GM18867 (cell line): Measurements from ENCODE around the gene CLEC16A.

ENCODE experiments used
- ATAC-seq: cut with Tn5 transposase; IDR thresholded peaks from one replicate; pipeline ENCODE4 v1.9.1; 2021; ENCODE audit warnings: mild to moderate bottlenecking, moderate library complexity; ENCODE audit not compliant: unreplicated experiment

CLEC16A gene, protein sequence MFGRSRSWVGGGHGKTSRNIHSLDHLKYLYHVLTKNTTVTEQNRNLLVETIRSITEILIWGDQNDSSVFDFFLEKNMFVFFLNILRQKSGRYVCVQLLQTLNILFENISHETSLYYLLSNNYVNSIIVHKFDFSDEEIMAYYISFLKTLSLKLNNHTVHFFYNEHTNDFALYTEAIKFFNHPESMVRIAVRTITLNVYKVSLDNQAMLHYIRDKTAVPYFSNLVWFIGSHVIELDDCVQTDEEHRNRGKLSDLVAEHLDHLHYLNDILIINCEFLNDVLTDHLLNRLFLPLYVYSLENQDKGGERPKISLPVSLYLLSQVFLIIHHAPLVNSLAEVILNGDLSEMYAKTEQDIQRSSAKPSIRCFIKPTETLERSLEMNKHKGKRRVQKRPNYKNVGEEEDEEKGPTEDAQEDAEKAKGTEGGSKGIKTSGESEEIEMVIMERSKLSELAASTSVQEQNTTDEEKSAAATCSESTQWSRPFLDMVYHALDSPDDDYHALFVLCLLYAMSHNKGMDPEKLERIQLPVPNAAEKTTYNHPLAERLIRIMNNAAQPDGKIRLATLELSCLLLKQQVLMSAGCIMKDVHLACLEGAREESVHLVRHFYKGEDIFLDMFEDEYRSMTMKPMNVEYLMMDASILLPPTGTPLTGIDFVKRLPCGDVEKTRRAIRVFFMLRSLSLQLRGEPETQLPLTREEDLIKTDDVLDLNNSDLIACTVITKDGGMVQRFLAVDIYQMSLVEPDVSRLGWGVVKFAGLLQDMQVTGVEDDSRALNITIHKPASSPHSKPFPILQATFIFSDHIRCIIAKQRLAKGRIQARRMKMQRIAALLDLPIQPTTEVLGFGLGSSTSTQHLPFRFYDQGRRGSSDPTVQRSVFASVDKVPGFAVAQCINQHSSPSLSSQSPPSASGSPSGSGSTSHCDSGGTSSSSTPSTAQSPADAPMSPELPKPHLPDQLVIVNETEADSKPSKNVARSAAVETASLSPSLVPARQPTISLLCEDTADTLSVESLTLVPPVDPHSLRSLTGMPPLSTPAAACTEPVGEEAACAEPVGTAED

DNA sequence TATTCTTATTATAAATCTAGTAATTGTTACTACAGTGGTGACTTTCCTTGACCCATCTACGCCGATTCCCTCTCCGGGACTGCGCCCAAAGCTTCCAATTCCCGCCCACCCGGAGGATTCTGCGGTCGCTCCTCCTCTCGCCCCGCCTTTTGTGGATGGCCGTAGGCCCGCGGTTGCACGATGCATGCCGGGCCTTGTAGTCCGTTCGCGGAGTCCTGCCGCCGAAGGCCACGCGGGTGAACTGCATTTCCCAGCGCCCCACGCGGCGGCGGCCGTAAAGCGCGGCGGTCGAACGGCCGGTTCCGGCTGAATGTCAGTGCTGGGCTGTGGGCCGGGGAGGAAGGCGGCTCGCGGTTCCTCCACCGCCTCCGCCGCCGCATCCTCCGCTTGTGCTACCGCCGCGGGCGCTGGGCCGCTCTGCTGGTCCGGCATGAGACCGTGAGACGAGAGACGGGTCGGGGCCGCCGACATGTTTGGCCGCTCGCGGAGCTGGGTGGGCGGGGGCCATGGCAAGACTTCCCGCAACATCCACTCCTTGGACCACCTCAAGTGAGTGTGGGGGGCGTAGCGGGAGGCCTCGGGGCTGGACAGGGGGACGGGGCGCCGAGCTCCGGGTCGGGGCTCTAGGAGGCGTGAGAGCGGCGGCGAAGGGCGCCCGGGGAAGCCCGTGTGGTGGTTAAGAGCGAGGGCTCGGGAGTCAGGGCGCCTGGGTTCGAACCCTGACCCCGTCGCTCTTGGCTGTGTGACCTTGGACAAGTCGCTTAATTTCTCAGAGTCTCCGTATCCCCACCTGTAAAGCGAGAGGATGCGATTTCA lies at the start of gene CLEC16A:
Gene CLEC16A (plus strand): TSS at position 316 of the 816 bp plus-strand sequence. CDS start 154 bp downstream, at position 470.
- ATAC-seq = peak; percentile 70

GRCh38 chr16:10895053-10895946 lies 49.1 kb upstream of the CLEC16A start:
- no peak for ATAC-seq

DNA sequence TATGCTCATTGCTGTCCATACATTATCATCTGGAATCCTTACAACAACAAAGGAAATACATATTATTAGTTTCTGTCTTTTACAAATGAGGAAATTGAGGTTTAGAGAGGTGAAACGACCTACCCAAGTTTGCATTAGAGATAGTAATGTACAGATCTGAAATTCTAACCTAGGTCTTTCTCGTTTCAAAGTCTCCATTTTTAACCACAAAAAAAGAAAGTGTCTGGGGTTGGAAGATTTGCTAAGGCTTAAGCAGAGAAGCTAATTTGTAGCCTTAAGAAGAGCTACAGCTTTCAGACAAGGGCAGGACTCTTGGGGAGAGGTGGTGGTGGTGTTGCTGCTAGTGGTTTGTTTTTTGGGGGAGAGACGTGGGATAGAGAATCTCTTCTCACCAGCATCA lies 48.2 kb upstream of the CLEC16A start:
- peak; percentile 42 for ATAC-seq

DNA sequence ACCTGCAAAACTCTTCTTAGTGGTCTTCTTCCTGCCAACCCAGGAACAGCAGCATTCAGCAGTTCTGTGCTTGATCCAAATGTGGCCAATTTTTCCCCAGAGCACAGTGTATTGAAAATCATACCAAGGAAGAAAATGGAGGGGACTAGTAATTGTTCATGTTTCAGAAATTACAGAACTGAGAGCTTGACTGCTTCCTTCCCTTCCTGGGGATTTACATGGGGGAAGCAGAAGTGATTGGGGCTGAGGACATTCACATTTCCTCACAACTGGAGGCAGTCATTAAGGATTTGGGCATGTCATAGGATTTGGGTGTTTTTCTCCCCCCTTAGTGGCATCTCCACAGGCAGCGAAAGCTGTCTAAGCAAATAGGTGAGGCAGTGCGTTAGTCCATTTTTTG lies 47.6 kb upstream of the CLEC16A start:
- no peak for ATAC-seq

DNA sequence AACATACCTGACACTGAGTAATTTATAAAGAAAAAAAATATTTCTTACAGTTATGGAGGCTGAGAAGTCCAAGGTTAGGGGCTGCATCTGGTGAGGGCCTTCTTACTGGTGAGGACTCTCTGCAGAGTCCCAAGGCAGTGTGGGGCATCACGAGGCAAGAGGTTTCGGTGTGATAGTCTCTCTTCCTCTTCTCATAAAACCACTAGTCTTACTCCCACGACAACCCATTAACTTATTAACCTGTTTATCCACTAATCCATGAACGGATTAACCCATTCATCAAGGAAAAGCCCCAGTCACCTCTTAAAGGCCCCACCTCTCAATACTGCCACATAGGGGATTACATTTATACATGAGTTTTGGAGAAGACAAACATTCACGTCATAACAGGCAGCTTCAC lies 47.2 kb upstream of the CLEC16A start:
- ATAC-seq = peak; percentile 68

GRCh38 chr16:10902999-10903398 lies 41.4 kb upstream of the CLEC16A start:
- no peak for ATAC-seq

GRCh38 chr16:10906482-10906881 lies 37.9 kb upstream of the CLEC16A start:
- ATAC-seq = no peak

GRCh38 chr16:10906914-10907756 lies 37.2 kb upstream of the CLEC16A start:
- ATAC-seq = no peak

DNA sequence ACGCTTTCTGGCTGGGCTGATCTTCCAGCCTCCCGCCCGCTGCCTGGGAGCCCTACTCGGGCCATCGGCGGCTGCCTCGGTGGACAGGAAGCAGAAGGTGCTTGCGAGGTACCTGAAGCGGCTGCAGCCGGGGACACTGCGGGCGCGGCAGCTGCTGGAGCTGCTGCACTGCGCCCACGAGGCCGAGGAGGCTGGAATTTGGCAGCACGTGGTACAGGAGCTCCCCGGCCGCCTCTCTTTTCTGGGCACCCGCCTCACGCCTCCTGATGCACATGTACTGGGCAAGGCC lies 36.7 kb upstream of the CLEC16A start:
- no peak for ATAC-seq

- no peak for ATAC-seq
These were observed 33.1 kb upstream of the CLEC16A start for GRCh38 chr16:10911267-10911666.

DNA sequence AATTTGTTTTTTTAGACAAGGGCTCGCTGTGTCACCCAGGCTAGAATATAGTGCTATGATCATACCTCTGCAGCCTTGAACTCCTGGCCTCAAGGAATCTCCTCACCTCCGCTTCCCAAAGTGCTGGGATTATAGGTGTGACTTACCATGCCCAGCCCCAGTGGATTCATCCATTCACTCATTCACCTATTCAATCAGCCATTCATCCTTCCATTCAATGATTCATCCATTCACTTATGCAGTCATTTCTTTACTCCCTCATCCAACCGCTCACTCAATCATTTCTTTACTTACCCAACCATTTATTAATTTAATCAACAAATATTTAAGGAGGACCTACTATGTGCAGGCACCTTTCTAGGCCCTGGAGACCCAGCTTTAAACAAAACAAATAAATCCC lies 27.8 kb upstream of the CLEC16A start:
- no peak for ATAC-seq

- ATAC-seq = no peak
These were observed 25.9 kb upstream of the CLEC16A start for GRCh38 chr16:10918294-10919002.

GRCh38 chr16:10919003-10919351 lies 25.4 kb upstream of the CLEC16A start:
- no peak for ATAC-seq

DNA sequence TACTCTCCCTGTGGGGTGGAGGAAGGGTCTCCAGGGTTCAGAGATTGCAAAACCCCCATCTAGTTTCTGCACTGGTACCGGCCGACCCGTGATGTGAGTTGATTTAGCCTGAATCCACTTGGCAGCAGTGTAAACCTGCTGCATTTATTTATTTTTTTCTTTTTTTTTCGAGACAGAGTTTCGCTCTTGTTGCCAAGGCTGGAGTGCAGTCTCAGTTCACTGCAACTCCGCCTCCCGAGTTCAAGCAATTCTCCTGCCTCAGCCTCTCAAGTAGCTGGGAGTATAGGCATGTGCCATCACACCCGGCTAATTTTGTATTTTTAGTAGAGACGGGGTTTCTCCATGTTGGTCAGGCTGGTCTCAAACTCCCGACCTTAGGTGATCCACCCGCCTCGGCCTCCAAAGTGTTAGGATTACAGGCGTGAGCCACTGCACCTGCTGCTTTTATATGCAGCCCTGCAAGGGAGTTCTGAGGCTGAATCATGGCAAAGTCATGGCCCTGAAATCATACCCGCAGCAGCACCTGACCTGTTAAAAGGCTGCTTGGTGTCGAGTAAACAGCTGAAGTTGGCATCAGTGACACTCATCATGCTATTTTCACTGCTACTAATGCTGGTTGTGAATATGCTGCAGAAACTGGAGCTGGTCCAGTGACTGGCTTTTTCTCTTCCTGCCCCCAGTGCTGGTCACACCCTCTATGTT lies 23.5 kb upstream of the CLEC16A start:
- no peak for ATAC-seq

DNA sequence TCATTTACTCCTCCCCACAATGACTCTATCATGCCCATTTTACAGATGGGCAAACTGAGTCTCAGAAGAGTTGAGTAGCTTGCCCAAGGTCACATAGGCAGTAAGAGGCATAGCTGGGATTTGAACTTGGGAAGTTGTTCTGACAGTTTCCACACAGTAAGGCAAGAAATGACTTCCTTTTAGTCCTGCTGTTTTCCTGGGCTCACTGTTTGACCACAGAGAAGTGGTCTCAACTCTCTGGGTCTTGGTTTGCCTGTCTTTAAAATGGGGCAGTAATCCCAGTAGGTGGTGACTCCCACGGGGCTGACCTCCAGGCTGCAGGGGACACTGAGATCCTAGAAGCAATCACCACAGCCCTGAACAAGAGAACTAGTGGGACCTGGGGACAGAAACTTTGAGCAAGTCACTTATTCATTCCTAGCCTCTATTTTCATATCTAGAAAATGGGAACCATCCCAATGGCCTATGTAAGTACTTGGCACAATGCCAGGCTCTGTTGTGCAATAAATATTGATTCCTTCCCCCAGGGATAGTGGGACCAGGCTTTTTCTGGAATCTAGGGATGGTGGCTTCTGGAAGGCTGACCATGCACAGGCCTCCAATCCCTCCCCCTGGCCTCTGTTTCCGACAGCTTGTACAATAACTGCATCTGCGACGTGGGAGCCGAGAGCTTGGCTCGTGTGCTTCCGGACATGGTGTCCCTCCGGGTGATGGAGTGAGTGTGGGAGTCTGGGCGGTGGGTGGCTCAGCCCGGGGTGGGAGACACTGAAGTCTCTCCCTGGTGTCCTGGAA lies 22.6 kb upstream of the CLEC16A start:
- ATAC-seq = no peak

- ATAC-seq = no peak
These were observed 21.8 kb upstream of the CLEC16A start for GRCh38 chr16:10922328-10923145.
